T-cell (primary cell): ENCODE data around the gene BLM. TPM values are rescaled to one million over a fixed set of nuclear protein-coding genes. Genes with fewer than 3 reads are reported as not detected.

Experiments used
- ATAC-seq, 4 experiments: fragments of 200-7000 bp in 3 of 4; fragments of 150-1000 bp in 1 of 4; cut with Tn5 transposase; replicated peaks in 1 of 4; 1 replicate in 3 of 4; 2 replicates in 1 of 4; pipeline ENCODE4 v1.10.0; 2021; ENCODE audit warnings: moderate library complexity in 3 of 4, mild to moderate bottlenecking in 2 of 4, moderate number of reproducible peaks in 1 of 4
- CTCF ChIA-PET, 2 donors: fragments of 300-600 bp; sonication (Branson Sonifier 250); formaldehyde crosslinking; loops; one replicate each; lab custom pipeline; 2022; ENCODE audit warnings: antibody characterized with exemption in 2 of 2; lab: Charles Lee
- POLR2A ChIA-PET, 2 donors: fragments of 300-600 bp; sonication (Branson Sonifier 250); formaldehyde crosslinking; loops; one replicate each; lab custom pipeline; 2022; ENCODE audit warnings: antibody characterized with exemption in 2 of 2; lab: Charles Lee
- DNase-seq, 35 experiments: peaks; one replicate each; pipeline versions ENCODE4 v3.0.0 to v3.0.0-alpha.2; 2013 to 2023
- H3K27ac ChIP-seq: one replicate; pipeline ENCODE4 v1.5.1; 2013; ENCODE audit warnings: low read length
- H3K27me3 ChIP-seq, 2 experiments: replicated peaks in 1 of 2; 1 replicate in 1 of 2; 2 replicates in 1 of 2; pipeline versions ENCODE4 v1.6.1 to v1.7.0; 2013; ENCODE audit warnings: low read length in 1 of 2, mixed read lengths in 1 of 2; ENCODE audit not compliant: control insufficient read depth in 2 of 2, insufficient read depth in 2 of 2; ENCODE audit errors: extremely low read depth in 1 of 2
- H3K36me3 ChIP-seq, 2 donors: 1 replicate in 1 of 2; 2 replicates in 1 of 2; pipeline versions ENCODE4 v1.6.1 to v1.7.0; 2013; ENCODE audit warnings: low read length in 1 of 2; ENCODE audit not compliant: control insufficient read depth in 2 of 2, insufficient read depth in 1 of 2; ENCODE audit errors: extremely low read depth in 1 of 2
- H3K4me1 ChIP-seq, 2 experiments: 1 replicate in 1 of 2; 2 replicates in 1 of 2; pipeline versions ENCODE4 v1.6.1 to v1.7.0; 2013; ENCODE audit warnings: low read length in 2 of 2, mixed read lengths in 1 of 2; ENCODE audit not compliant: insufficient read depth in 2 of 2, control insufficient read depth in 1 of 2; ENCODE audit errors: extremely low read depth in 1 of 2
- H3K4me3 ChIP-seq, 2 donors: 1 replicate in 1 of 2; 2 replicates in 1 of 2; pipeline versions ENCODE4 v1.5.1 to v1.7.0; 2013; ENCODE audit warnings: mild to moderate bottlenecking in 2 of 2, low read length in 1 of 2, moderate library complexity in 1 of 2; ENCODE audit not compliant: control insufficient read depth in 1 of 2; ENCODE audit errors: extremely low read depth in 1 of 2
- H3K9me3 ChIP-seq: 2 replicates; pipeline ENCODE4 v1.7.0; 2013
- H3K27ac Mint-ChIP-seq, 2 donors: one replicate each; pipeline ENCODE4 v1.8.0; 2020 to 2021; ENCODE audit warnings: mild to moderate bottlenecking in 2 of 2, mixed read lengths in 2 of 2
- H3K27me3 Mint-ChIP-seq, 2 donors: one replicate each; pipeline ENCODE4 v1.8.0; 2021 to 2022; ENCODE audit warnings: mixed read lengths in 2 of 2
- H3K36me3 Mint-ChIP-seq: one replicate; pipeline ENCODE4 v1.8.0; 2021; ENCODE audit warnings: mixed read lengths
- H3K4me1 Mint-ChIP-seq, 3 donors: one replicate each; pipeline ENCODE4 v1.8.0; 2020 to 2022; ENCODE audit warnings: mixed read lengths in 3 of 3, mild to moderate bottlenecking in 1 of 3
- H3K4me3 Mint-ChIP-seq, 3 donors: one replicate each; pipeline ENCODE4 v1.8.0; 2020 to 2022; ENCODE audit warnings: mild to moderate bottlenecking in 3 of 3, mixed read lengths in 3 of 3, moderate library complexity in 3 of 3
- H3K9me3 Mint-ChIP-seq, 3 donors: one replicate each; pipeline ENCODE4 v1.8.0; 2020 to 2022; ENCODE audit warnings: mixed read lengths in 3 of 3
- WGBS: methylation state at CpG from one replicate; pipeline ENCODE4 v1.1.5; 2013; ENCODE audit warnings: missing lambda C conversion rate; ENCODE audit not compliant: insufficient coverage; 5-methylcytosine and 5-hydroxymethylcytosine counted together
- total RNA-seq, 35 experiments: library from RNA in 6 of 35; stranded (reverse) in 6 of 35; fragments of 120-200 nt in 1 of 35; gene quantifications; one replicate each; pipeline versions ENCODE4 v1.2.1 to v1.2.4 and lab custom pipeline; 2013 to 2026

The BLM gene
- total RNA-seq, 5 donors from 2014 or later (not counting 1 experiment from before 2014, with no cell fraction given), result 4.9 to 9.4 (median 6.2) TPM

DNA sequence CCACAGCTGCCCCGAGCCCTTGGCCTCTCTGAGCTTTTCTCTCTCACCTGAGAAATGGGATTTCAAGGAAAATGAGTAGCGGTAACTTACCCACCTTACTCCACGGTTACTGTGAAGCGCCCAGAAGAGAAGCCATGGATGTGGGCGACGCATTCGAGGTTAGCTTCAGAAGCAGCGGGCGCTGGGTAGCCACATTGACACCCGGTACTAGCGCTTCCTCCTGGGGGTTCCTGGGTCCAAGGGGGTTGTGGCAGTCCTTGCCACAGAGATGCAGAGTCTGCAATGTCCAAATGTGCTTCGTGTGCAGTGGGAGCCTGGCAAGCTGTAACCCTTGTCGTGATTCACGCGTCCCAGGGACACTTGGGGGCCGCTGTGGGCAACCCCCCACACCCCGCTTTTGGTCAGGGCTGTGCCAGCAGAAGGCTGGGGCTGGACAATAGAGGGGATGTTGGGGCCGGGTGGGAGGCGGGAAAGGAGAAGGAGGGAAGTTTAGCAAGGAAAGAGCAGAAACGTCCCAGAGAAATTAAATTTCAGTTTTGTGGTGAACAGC lies 109.8 kb downstream of the BLM start:
- peaks cover 0 to 3% of the 10 kb centered on the region in 2 donors for H3K27me3 Mint-ChIP-seq
- ATAC-seq, result no peak
- H3K4me1 Mint-ChIP-seq, result peaks cover 18 to 20% (median 19%) of the 10 kb centered on the region in 3 donors
- DNase-seq, result no peak
- ChIA-PET CTCF (interaction anchor here in 1 of 2 donors (0.5 kb wide), 1 partner anchor 109 kb away, joined by 3 read pairs; no protein-coding TSS in a partner anchor), POLR2A (no interaction called here)
- H3K4me3 Mint-ChIP-seq, result no peak overlapping the region
- H3K36me3 Mint-ChIP-seq, result no peaks in the 10 kb centered on the region
- Histone ChIP-seq H3K27ac (no peak overlapping the region), H3K9me3 (no peaks in the 10 kb centered on the region), H3K27me3 (peaks cover 0 to 4% of the 10 kb centered on the region in 2 experiments), H3K4me3 (no peak overlapping the region), H3K4me1 (peaks cover 10 to 16% of the 10 kb centered on the region in 2 experiments), H3K36me3 (no peaks in the 10 kb centered on the region)
- H3K9me3 Mint-ChIP-seq, result no peaks in the 10 kb centered on the region
- WGBS, result 84% methylated on average over 18 of the region's 20 CpGs
- no peak overlapping the region for H3K27ac Mint-ChIP-seq

DNA sequence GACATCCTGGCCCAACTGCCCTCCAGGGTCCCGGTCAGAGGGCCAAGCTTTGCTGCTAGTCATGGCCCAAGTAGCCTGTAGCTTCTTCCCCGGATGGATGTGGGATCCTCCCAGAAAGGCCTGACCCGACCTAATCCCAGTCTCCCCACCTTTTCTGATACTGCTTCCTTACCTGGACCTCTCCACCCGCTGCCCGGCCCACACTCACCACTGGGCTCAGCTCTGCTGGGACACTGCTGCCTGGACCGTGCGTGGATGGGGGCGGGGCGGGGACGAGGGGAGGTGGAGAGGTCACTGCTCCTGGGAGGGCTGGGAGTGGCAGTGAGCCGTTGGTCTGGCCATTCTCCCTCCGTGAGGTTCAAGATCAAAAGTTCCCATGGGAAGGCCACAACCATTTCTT lies 111.0 kb downstream of the BLM start:
- Mint-ChIP-seq H3K27me3 (peaks cover 0 to 3% of the 10 kb centered on the region in 2 donors), H3K4me3 (no peak overlapping the region), H3K27ac (no peak overlapping the region), H3K9me3 (no peaks in the 10 kb centered on the region), H3K4me1 (peaks cover 18 to 20% (median 19%) of the 10 kb centered on the region in 3 donors), H3K36me3 (no peaks in the 10 kb centered on the region)
- no peak for DNase-seq
- H3K27ac ChIP-seq, result no peak overlapping the region
- WGBS, result 93% methylated on average over 10 of the region's 12 CpGs
- POLR2A ChIA-PET, result interaction anchor here in 1 of 2 donors (0.7 kb wide), 1 partner anchor 60 kb away, joined by 6 read pairs; no protein-coding TSS in a partner anchor
- H3K27me3 ChIP-seq, result peaks cover 0 to 7% of the 10 kb centered on the region in 2 experiments
- no peak for ATAC-seq
- no peaks in the 10 kb centered on the region for H3K9me3 ChIP-seq
- H3K4me3 ChIP-seq, result no peak overlapping the region
- H3K4me1 ChIP-seq, result peaks cover 10 to 16% of the 10 kb centered on the region in 2 experiments
- H3K36me3 ChIP-seq, result no peaks in the 10 kb centered on the region
- CTCF ChIA-PET, result no interaction called here

DNA sequence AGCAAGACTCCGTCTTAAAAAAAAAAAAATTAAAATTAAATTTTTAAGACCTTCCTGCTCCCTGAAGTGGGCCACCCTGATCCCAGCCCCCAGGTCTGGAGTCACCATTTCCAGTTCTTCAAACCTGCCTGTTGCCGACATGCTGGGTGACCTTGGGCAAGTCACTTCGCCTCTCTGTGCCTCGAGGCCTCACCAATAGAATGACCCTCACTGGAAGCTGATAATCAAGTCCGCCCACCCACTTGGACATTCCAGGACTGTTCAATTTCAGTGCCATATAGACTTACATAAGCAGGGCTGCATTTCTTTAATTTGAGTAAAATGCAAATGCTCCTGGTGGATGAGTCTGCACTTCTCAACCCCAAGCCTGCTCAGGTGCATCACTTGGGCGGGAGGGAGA lies 112.0 kb downstream of the BLM start:
- H3K9me3 ChIP-seq, result no peaks in the 10 kb centered on the region
- no peaks in the 10 kb centered on the region for H3K9me3 Mint-ChIP-seq
- ChIA-PET CTCF (interaction anchor here in 1 of 2 donors (1.0 kb wide), 1 partner anchor 57 kb away, joined by 3 read pairs; no protein-coding TSS in a partner anchor), POLR2A (no interaction called here)
- no peak overlapping the region for H3K4me3 ChIP-seq
- H3K4me1 ChIP-seq, result peaks cover 10 to 16% of the 10 kb centered on the region in 2 experiments
- 83% methylated on average over 2 of the region's 6 CpGs for WGBS
- peaks cover 0 to 3% of the 10 kb centered on the region in 2 donors for H3K27me3 Mint-ChIP-seq
- ATAC-seq (no peak), DNase-seq (no peak)
- H3K27ac ChIP-seq, result no peak overlapping the region
- H3K27ac Mint-ChIP-seq, result no peak overlapping the region
- H3K36me3 Mint-ChIP-seq, result no peaks in the 10 kb centered on the region
- no peaks in the 10 kb centered on the region for H3K36me3 ChIP-seq
- H3K4me1 Mint-ChIP-seq, result peaks cover 18 to 20% (median 19%) of the 10 kb centered on the region in 3 donors
- peaks cover 0 to 7% of the 10 kb centered on the region in 2 experiments for H3K27me3 ChIP-seq
- peak overlapping the region in 1 of 3 donors; percentile 76 for H3K4me3 Mint-ChIP-seq

DNA sequence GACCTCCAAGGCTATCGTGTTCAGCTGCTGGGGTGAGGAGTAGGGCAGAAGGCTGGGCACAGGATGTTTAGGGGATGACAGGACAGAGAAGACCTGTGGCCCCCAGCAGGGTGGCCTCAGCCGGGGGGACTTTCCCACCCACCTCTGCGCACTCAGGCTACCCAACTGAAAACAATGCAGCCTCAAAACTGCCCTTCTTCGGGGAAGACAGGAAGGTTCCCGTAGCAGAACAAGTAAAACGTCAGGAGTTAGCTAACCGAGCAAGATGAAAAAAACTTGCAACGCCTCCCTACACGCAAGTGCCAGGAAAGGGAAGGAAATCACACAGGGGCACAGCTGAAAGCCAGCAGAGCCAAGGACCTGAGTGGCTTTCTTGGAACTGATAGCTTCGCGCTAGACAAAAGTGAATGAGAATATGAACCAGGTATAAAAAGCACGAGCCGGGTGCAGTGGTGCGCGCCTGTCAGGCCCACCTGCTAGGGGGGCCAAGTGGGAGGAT lies 112.8 kb downstream of the BLM start:
- Histone ChIP-seq H3K36me3 (no peaks in the 10 kb centered on the region), H3K4me3 (peak overlapping the region in 1 of 2 donors; percentile 38), H3K9me3 (no peaks in the 10 kb centered on the region), H3K27me3 (peaks cover 0 to 7% of the 10 kb centered on the region in 2 experiments), H3K4me1 (peaks cover 10 to 16% of the 10 kb centered on the region in 2 experiments), H3K27ac (no peak overlapping the region)
- ChIA-PET POLR2A (no interaction called here), CTCF (interaction anchor here in 1 of 2 donors (0.7 to 1.2 kb wide), 3 partner anchors 56 to 113 kb away, joined by 3 to 4 read pairs (median 3); no protein-coding TSS in a partner anchor)
- no peaks in the 10 kb centered on the region for H3K36me3 Mint-ChIP-seq
- WGBS, result 15% methylated on average over 9 of the region's 15 CpGs
- H3K9me3 Mint-ChIP-seq, result no peaks in the 10 kb centered on the region
- H3K4me3 Mint-ChIP-seq, result peak overlapping the region; percentile 39 to 76 (median 58)
- peak overlapping the region; percentile 82 to 94 for H3K27ac Mint-ChIP-seq
- H3K27me3 Mint-ChIP-seq, result peaks cover 0 to 3% of the 10 kb centered on the region in 2 donors
- ATAC-seq (peak; percentile 19 to 86 (median 44)), DNase-seq (peak in 25 of 35 experiments; percentile 27 to 77 (median 47))
- peaks cover 18 to 20% (median 19%) of the 10 kb centered on the region in 3 donors for H3K4me1 Mint-ChIP-seq

DNA sequence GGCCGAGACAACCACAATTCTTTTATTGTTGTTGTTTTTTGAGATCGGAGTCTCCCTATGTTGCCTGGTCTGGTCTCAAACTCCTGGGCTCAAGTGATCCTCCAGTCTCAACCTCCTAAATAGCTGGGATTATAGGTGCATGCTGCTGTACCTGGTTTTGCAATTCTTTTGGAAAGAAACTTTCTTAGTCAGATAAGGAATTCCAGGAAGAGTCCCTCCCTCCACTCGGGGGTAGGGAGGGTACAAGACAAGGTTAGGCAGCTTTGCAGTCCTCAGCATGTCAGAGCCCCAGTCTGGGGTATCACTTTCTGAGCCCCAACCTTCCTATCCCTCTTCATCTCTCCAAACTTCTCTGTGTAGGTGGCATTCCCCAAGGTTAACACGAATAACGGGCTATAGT lies 117.5 kb downstream of the BLM start:
- Mint-ChIP-seq H3K27ac (no peak overlapping the region), H3K4me1 (peaks cover 36 to 46% (median 43%) of the 10 kb centered on the region in 3 donors), H3K4me3 (no peak overlapping the region), H3K36me3 (no peaks in the 10 kb centered on the region), H3K9me3 (no peaks in the 10 kb centered on the region), H3K27me3 (peaks cover 0 to 3% of the 10 kb centered on the region in 2 donors)
- 83% methylated on average over 2 of the region's 5 CpGs for WGBS
- Histone ChIP-seq H3K27ac (no peak overlapping the region), H3K4me1 (peaks cover 19 to 42% of the 10 kb centered on the region in 2 experiments), H3K27me3 (peaks cover 0 to 15% of the 10 kb centered on the region in 2 experiments), H3K36me3 (no peaks in the 10 kb centered on the region), H3K9me3 (no peaks in the 10 kb centered on the region), H3K4me3 (no peak overlapping the region)
- ATAC-seq, result no peak
- CTCF ChIA-PET, result no interaction called here
- no peak for DNase-seq
- POLR2A ChIA-PET, result no interaction called here

DNA sequence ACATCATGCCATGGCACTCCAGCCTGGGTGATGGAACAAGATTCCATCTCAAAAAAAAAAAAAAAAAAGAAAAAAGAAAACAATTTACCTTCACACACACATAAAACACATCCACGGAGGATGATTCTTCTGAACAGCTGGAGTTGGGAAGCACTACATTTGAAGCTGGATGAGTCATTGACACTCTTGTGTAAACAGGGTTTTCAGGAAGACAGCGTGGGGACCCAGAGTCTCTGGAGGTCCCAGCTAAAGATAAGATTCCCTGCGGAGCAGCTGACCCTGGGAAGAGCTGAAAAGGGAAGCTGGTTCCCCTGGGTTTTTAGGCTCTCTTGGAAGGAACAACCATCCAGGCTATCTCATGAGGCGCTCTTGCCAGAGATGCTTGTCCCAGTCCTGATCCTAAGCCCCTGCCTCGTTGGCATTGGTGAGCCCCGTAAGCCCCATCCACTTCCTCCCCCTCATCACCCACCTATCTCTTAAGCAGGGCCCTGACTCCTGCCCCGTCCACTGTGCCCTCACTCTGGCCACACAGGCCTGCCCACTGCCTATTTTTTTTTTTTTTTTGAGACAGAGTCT lies 119.2 kb downstream of the BLM start:
- peaks cover 28 to 39% (median 37%) of the 10 kb centered on the region in 3 donors for H3K4me1 Mint-ChIP-seq
- peaks cover 0 to 15% of the 10 kb centered on the region in 2 experiments for H3K27me3 ChIP-seq
- no peak for ATAC-seq
- H3K4me1 ChIP-seq, result peaks cover 12 to 35% of the 10 kb centered on the region in 2 experiments
- H3K27ac ChIP-seq, result no peak overlapping the region
- CTCF ChIA-PET, result no interaction called here
- H3K9me3 Mint-ChIP-seq, result no peaks in the 10 kb centered on the region
- no peaks in the 10 kb centered on the region for H3K9me3 ChIP-seq
- H3K27me3 Mint-ChIP-seq, result no peaks in the 10 kb centered on the region
- POLR2A ChIA-PET, result interaction anchor here in 1 of 2 donors (0.6 kb wide), 1 partner anchor 559 kb away, joined by 8 read pairs; no protein-coding TSS in a partner anchor
- H3K27ac Mint-ChIP-seq, result no peak overlapping the region
- no peaks in the 10 kb centered on the region for H3K36me3 ChIP-seq
- no peak overlapping the region for H3K4me3 ChIP-seq
- WGBS, result 92% methylated on average over 6 of the region's 7 CpGs
- H3K36me3 Mint-ChIP-seq, result no peaks in the 10 kb centered on the region
- no peak for DNase-seq
- H3K4me3 Mint-ChIP-seq, result no peak overlapping the region
